Mammary epithelial cell (primary cell): ENCODE results near the gene SFXN1.

Experiments
- EZH2 ChIP-seq: IDR thresholded peaks from 2 replicates; pipeline ENCODE4 v1.6.1; 2012; ENCODE audit warnings: low read length, inconsistent platforms, borderline replicate concordance
- TF ChIP-seq, protein P1 (sequence below), 2 donors: IDR thresholded peaks in 1 of 2; conservative IDR thresholded peaks in 1 of 2; 2 replicates each; pipeline ENCODE4 v1.5.1; 2011 to 2012; ENCODE audit warnings: inconsistent platforms in 2 of 2, low read length in 2 of 2, mild to moderate bottlenecking in 2 of 2, control low read depth in 1 of 2, low read depth in 1 of 2; ENCODE audit not compliant: insufficient read depth in 1 of 2; ENCODE audit errors: extremely low read depth in 1 of 2

DNA sequence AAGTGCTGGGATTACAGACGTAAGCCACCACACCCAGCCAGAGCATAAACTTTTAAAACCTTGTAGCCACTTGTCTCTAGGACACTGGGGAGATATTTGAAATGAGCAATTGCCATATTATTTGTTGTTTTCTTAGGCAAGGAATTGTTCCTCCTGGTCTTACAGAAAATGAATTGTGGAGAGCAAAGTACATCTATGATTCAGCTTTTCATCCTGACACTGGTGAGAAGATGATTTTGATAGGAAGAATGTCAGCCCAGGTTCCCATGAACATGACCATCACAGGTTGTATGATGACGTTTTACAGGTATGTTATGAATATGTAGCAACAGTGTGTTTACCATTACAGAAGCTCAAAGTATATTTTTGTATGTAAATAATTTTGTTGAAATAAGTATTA is 30.5 kb downstream of the SFXN1 start:
- TF ChIP-seq, protein P1, sequence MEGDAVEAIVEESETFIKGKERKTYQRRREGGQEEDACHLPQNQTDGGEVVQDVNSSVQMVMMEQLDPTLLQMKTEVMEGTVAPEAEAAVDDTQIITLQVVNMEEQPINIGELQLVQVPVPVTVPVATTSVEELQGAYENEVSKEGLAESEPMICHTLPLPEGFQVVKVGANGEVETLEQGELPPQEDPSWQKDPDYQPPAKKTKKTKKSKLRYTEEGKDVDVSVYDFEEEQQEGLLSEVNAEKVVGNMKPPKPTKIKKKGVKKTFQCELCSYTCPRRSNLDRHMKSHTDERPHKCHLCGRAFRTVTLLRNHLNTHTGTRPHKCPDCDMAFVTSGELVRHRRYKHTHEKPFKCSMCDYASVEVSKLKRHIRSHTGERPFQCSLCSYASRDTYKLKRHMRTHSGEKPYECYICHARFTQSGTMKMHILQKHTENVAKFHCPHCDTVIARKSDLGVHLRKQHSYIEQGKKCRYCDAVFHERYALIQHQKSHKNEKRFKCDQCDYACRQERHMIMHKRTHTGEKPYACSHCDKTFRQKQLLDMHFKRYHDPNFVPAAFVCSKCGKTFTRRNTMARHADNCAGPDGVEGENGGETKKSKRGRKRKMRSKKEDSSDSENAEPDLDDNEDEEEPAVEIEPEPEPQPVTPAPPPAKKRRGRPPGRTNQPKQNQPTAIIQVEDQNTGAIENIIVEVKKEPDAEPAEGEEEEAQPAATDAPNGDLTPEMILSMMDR (conservative IDR thresholded peaks at IDR 0.05 in 1 of 2, IDR thresholded peaks at IDR 0.05 in 1 of 2; ENCODE audit: extremely low read depth in 1 of 2, insufficient read depth in 1 of 2, low read depth in 1 of 2, low read length in 2 of 2), result no peak
- TF ChIP-seq EZH2, result no peak
